B cell (primary cell): ENCODE data around the gene MACO1. TPM values are rescaled to one million over a fixed set of nuclear protein-coding genes. Genes with fewer than 3 reads are reported as not detected.

Experiments used
- ATAC-seq: fragments of 200-7000 bp; cut with Tn5 transposase; one replicate; pipeline ENCODE4 v1.10.0; 2021; ENCODE audit warnings: low read depth, mild to moderate bottlenecking, moderate number of reproducible peaks, moderate library complexity
- CTCF ChIA-PET: fragments of 350-600 bp; sonication (Branson Sonifier 250); formaldehyde crosslinking; loops from one replicate; lab custom pipeline; 2021; ENCODE audit warnings: antibody characterized with exemption, inconsistent platforms; lab: Charles Lee
- POLR2A ChIA-PET: fragments of 350-600 bp; sonication (Branson Sonifier 250); formaldehyde crosslinking; loops from one replicate; lab custom pipeline; 2021; ENCODE audit warnings: antibody characterized with exemption; lab: Charles Lee
- DNase-seq: peaks from one replicate; pipeline ENCODE4 v3.0.0; 2013
- H2AFZ ChIP-seq: 2 replicates; pipeline ENCODE4 v1.6.1; 2012; ENCODE audit warnings: mild to moderate bottlenecking, low read depth, low read length; ENCODE audit not compliant: insufficient read depth, poor library complexity, severe bottlenecking
- H3K27ac ChIP-seq, 2 donors: 1 replicate in 1 of 2; 2 replicates in 1 of 2; pipeline ENCODE4 v1.5.1; 2012 to 2013; ENCODE audit warnings: low read length in 2 of 2, mild to moderate bottlenecking in 2 of 2, moderate library complexity in 1 of 2
- H3K27me3 ChIP-seq, 4 experiments: fragments of 200-600 bp in 1 of 4; sonication (generic) in 1 of 4; replicated peaks in 1 of 4; 1 replicate in 2 of 4; 2 replicates in 2 of 4; pipeline versions ENCODE4 v1.6.1 to v1.7.0; 2013 to 2016; ENCODE audit warnings: low read length in 3 of 4, mild to moderate bottlenecking in 2 of 4, mixed read lengths in 1 of 4, moderate library complexity in 1 of 4; ENCODE audit not compliant: insufficient read depth in 4 of 4, control insufficient read depth in 3 of 4; ENCODE audit errors: control extremely low read depth in 1 of 4
- H3K36me3 ChIP-seq, 2 experiments: replicated peaks in 1 of 2; 1 replicate in 1 of 2; 2 replicates in 1 of 2; pipeline versions ENCODE4 v1.6.1 to v1.7.1; 2013; ENCODE audit warnings: low read length in 1 of 2; ENCODE audit not compliant: insufficient read depth in 2 of 2, control insufficient read depth in 1 of 2; ENCODE audit errors: control extremely low read depth in 1 of 2, extremely low read depth in 1 of 2
- H3K4me1 ChIP-seq, 2 donors: fragments of 200-600 bp in 1 of 2; sonication (generic) in 1 of 2; 1 replicate in 1 of 2; 2 replicates in 1 of 2; pipeline versions ENCODE4 v1.5.1 to v1.6.1; 2013 to 2017; ENCODE audit warnings: low read length in 2 of 2; ENCODE audit not compliant: control insufficient read depth in 2 of 2, insufficient read depth in 2 of 2
- H3K4me2 ChIP-seq: replicated peaks from 2 replicates; pipeline ENCODE3; 2012; ENCODE audit warnings: mild to moderate bottlenecking, low read depth, low read length; ENCODE audit not compliant: poor library complexity, severe bottlenecking
- H3K4me3 ChIP-seq, 5 experiments: fragments of 200-600 bp in 1 of 5; sonication (generic) in 1 of 5; 1 replicate in 3 of 5; 2 replicates in 2 of 5; pipeline versions ENCODE4 v1.5.1 to v1.7.0; 2011 to 2016; ENCODE audit warnings: low read length in 4 of 5, mild to moderate bottlenecking in 4 of 5, low read depth in 2 of 5, control low read depth in 1 of 5, moderate library complexity in 1 of 5; ENCODE audit not compliant: insufficient read depth in 1 of 5; ENCODE audit errors: control extremely low read depth in 1 of 5, extremely low read depth in 1 of 5
- H3K79me2 ChIP-seq: fragments of 200-600 bp; sonication (generic); one replicate; pipeline ENCODE4 v1.6.0; 2016; ENCODE audit warnings: low read length; ENCODE audit not compliant: control insufficient read depth, insufficient read depth
- H3K9ac ChIP-seq: fragments of 200-600 bp; sonication (generic); 2 replicates; pipeline ENCODE4 v1.6.1; 2017; ENCODE audit warnings: mild to moderate bottlenecking, low read length, moderate library complexity
- H3K9me3 ChIP-seq, 3 donors: one replicate each; pipeline versions ENCODE4 v1.6.1 to v1.7.1; 2013; ENCODE audit warnings: low read length in 2 of 3; ENCODE audit not compliant: control insufficient read depth in 2 of 3, insufficient read depth in 1 of 3; ENCODE audit errors: control extremely low read depth in 1 of 3
- H4K20me1 ChIP-seq: 2 replicates; pipeline ENCODE4 v1.6.0; 2012; ENCODE audit warnings: mild to moderate bottlenecking, low read length; ENCODE audit not compliant: insufficient read depth, control insufficient read depth, poor library complexity, severe bottlenecking
- H3K27ac Mint-ChIP-seq: one replicate; pipeline ENCODE4 v1.8.0; 2021; ENCODE audit warnings: mixed read lengths
- H3K27me3 Mint-ChIP-seq: one replicate; pipeline ENCODE4 v1.8.0; 2021; ENCODE audit warnings: mixed read lengths
- H3K4me1 Mint-ChIP-seq: one replicate; pipeline ENCODE4 v1.8.0; 2021; ENCODE audit warnings: mixed read lengths
- H3K4me3 Mint-ChIP-seq: one replicate; pipeline ENCODE4 v1.8.0; 2021; ENCODE audit warnings: mixed read lengths
- H3K9me3 Mint-ChIP-seq: one replicate; pipeline ENCODE4 v1.8.0; 2022; ENCODE audit warnings: mixed read lengths; ENCODE audit not compliant: insufficient read depth
- EZH2 ChIP-seq: IDR thresholded peaks from 2 replicates; pipeline ENCODE4 v1.6.1; 2012; ENCODE audit warnings: borderline replicate concordance, low read depth, mild to moderate bottlenecking, moderate library complexity, low read length; ENCODE audit not compliant: insufficient read depth, poor library complexity, severe bottlenecking
- WGBS: methylation state at CpG from one replicate; pipeline ENCODE4 v1.1.5; 2013; ENCODE audit warnings: missing lambda C conversion rate; ENCODE audit not compliant: insufficient coverage; 5-methylcytosine and 5-hydroxymethylcytosine counted together
- intact Hi-C: fragments of 100-400 bp; cut with micrococcal nuclease; formaldehyde crosslinking; loops from one replicate; pipeline ENCODE4 v1.10.0; 2022
- polyA plus RNA-seq: library from polyadenylated mRNA; depleted of rRNA; stranded (reverse); fragments of >200 nt; gene quantifications from 2 replicates; pipeline ENCODE4 v1.2.3, GENCODE V29; 2012
- total RNA-seq, 2 donors: library from RNA; stranded (reverse); fragments of 120-200 nt in 1 of 2; gene quantifications; 1 replicate in 1 of 2; 2 replicates in 1 of 2; pipeline versions ENCODE4 v1.2.3 to v1.2.4, GENCODE V29; 2013 to 2022
- TF ChIP-seq, protein P1 (sequence below): fragments of 200-600 bp; IDR thresholded peaks from one replicate; pipeline ENCODE4 v1.8.0; 2022; ENCODE audit warnings: antibody characterized with exemption, mild to moderate bottlenecking

MACO1 gene
- total and polyA plus RNA-seq, 2 donors (not counting 1 experiment from before 2014, with no cell fraction given), result 4.9 to 21.2 TPM

GRCh38 chr1:25526753-25527152 lies 96.1 kb downstream of the MACO1 start:
- Mint-ChIP-seq H3K4me1 (no peaks in the 10 kb centered on the region), H3K27me3 (peaks cover 14% of the 10 kb centered on the region), H3K27ac (no peak overlapping the region), H3K4me3 (no peak overlapping the region), H3K9me3 (no peaks in the 10 kb centered on the region)
- H3K79me2 ChIP-seq, result no peaks in the 10 kb centered on the region
- WGBS, result 92% methylated on average over 2 of the region's 2 CpGs
- H3K36me3 ChIP-seq, result no peaks in the 10 kb centered on the region
- no peak overlapping the region for H3K4me2 ChIP-seq
- TF ChIP-seq, protein P1, sequence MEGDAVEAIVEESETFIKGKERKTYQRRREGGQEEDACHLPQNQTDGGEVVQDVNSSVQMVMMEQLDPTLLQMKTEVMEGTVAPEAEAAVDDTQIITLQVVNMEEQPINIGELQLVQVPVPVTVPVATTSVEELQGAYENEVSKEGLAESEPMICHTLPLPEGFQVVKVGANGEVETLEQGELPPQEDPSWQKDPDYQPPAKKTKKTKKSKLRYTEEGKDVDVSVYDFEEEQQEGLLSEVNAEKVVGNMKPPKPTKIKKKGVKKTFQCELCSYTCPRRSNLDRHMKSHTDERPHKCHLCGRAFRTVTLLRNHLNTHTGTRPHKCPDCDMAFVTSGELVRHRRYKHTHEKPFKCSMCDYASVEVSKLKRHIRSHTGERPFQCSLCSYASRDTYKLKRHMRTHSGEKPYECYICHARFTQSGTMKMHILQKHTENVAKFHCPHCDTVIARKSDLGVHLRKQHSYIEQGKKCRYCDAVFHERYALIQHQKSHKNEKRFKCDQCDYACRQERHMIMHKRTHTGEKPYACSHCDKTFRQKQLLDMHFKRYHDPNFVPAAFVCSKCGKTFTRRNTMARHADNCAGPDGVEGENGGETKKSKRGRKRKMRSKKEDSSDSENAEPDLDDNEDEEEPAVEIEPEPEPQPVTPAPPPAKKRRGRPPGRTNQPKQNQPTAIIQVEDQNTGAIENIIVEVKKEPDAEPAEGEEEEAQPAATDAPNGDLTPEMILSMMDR, result no peak
- H3K9me3 ChIP-seq, result no peaks in the 10 kb centered on the region
- H4K20me1 ChIP-seq, result no peaks in the 10 kb centered on the region
- peaks cover 0 to 9% (median 0%) of the 10 kb centered on the region in 4 experiments for H3K27me3 ChIP-seq
- no peaks in the 10 kb centered on the region for H3K4me1 ChIP-seq
- no peak overlapping the region for H3K9ac ChIP-seq
- no peak overlapping the region for H2AFZ ChIP-seq
- CTCF ChIA-PET, result interaction anchor here (0.9 kb wide), 1 partner anchor 10 kb away, joined by 3 read pairs; no protein-coding TSS in a partner anchor
- ATAC-seq, result no peak
- no peak overlapping the region for H3K27ac ChIP-seq
- H3K4me3 ChIP-seq, result no peak overlapping the region
- intact Hi-C loops, result no loop called here
- DNase-seq, result no peak
- POLR2A ChIA-PET, result no interaction called here

- CTCF ChIA-PET, result interaction anchor here (0.9 kb wide), 1 partner anchor 10 kb away, joined by 3 read pairs; no protein-coding TSS in a partner anchor
- H3K27ac Mint-ChIP-seq, result no peak overlapping the region
- no peaks in the 10 kb centered on the region for H3K9me3 Mint-ChIP-seq
- Histone ChIP-seq H3K4me2 (no peak overlapping the region), H3K27ac (no peak overlapping the region), H3K4me3 (no peak overlapping the region), H3K27me3 (peaks cover 0 to 9% (median 0%) of the 10 kb centered on the region in 4 experiments), H3K4me1 (no peaks in the 10 kb centered on the region), H3K79me2 (no peaks in the 10 kb centered on the region), H2AFZ (no peak overlapping the region), H4K20me1 (no peaks in the 10 kb centered on the region), H3K9me3 (no peaks in the 10 kb centered on the region), H3K36me3 (no peaks in the 10 kb centered on the region), H3K9ac (no peak overlapping the region)
- ATAC-seq (no peak), DNase-seq (no peak)
- H3K27me3 Mint-ChIP-seq, result peaks cover 14% of the 10 kb centered on the region
- TF ChIP-seq, protein P1, result no peak
- no peak for TF ChIP-seq EZH2
- POLR2A ChIA-PET, result no interaction called here
- WGBS, result 91% methylated on average over 10 of the region's 12 CpGs
- H3K4me1 Mint-ChIP-seq, result no peaks in the 10 kb centered on the region
- intact Hi-C loops, result no loop called here
- no peak overlapping the region for H3K4me3 Mint-ChIP-seq
Observed at GRCh38 chr1:25527226-25527846, 96.6 kb downstream of the MACO1 start.
